NB4 (cell line): ENCODE results near the gene ANKRD62.
"Not testable (repeated sequence)": the region's sequence is repeated elsewhere in the genome, so short reads cannot be mapped to it uniquely, and the experiment has no call there.

Source experiments
- DNase-seq: peaks from one replicate; pipeline ENCODE4 v3.0.0; 2010; ENCODE audit warnings: low read depth
- H3K4me3 ChIP-seq: one replicate; pipeline ENCODE4 v1.5.1; 2011; ENCODE audit warnings: mild to moderate bottlenecking, low read depth, low read length, moderate library complexity
- MYC ChIP-seq: IDR thresholded peaks from 2 replicates; pipeline ENCODE4 v1.6.1; 2011; ENCODE audit warnings: low read depth, low read length
- POLR2A ChIP-seq: IDR thresholded peaks from 2 replicates; pipeline ENCODE4 v1.6.1; 2011; ENCODE audit warnings: mild to moderate bottlenecking; ENCODE audit not compliant: insufficient read length; ENCODE audit errors: extremely low read depth
- TF ChIP-seq, protein P1 (sequence below): IDR thresholded peaks from one replicate; pipeline ENCODE4 v1.5.1; 2012; ENCODE audit warnings: low read depth, low read length
- TF ChIP-seq, protein P2 (sequence below): IDR thresholded peaks from 2 replicates; pipeline ENCODE4 v1.6.1; 2011; ENCODE audit warnings: low read depth, low read length

Gene ANKRD62

DNA sequence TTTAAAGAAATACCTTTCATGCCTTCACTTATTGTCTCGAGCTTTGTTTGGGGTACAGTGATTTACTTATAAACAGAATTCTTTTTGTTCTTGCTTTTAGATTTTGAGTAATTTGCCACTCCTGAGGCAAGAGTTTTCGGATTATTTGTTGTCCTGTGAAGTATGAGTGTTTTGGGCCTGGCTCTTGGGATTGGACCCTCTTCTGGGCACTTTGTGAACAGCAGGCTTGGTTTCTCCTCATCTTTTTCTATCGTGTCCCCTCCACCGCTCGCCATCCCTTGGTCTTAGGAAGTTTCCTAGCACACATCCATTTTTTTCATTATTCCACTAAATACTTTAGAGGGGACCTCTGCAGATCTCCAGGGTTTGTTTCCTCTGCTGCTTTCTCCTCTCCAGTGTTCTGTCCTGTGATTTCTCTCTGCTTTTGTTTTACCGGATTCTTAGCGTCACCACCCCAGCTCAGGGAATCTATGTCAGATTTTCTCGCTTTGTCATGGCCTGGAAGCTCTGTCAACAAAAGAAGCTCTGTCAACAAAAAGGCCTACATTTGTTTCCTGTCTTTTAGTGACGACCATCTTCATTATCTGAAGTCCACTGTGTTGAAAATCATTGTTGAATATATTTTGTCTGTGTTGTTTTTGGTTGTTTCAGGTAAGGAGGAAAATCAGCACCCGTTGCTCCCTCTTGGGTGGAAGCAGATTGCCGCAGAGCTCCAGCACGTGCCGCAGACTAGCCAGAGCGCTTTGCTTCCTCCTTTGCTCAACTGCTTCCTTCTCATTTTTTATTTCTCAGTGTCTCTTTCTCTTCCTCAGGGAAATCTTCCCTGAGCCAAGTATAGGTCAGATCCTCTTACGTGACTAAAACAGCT, 27.8 kb downstream of the ANKRD62 start:
- peak; percentile 4 for DNase-seq
- TF ChIP-seq POLR2A: no peak
- TF ChIP-seq, protein P1, sequence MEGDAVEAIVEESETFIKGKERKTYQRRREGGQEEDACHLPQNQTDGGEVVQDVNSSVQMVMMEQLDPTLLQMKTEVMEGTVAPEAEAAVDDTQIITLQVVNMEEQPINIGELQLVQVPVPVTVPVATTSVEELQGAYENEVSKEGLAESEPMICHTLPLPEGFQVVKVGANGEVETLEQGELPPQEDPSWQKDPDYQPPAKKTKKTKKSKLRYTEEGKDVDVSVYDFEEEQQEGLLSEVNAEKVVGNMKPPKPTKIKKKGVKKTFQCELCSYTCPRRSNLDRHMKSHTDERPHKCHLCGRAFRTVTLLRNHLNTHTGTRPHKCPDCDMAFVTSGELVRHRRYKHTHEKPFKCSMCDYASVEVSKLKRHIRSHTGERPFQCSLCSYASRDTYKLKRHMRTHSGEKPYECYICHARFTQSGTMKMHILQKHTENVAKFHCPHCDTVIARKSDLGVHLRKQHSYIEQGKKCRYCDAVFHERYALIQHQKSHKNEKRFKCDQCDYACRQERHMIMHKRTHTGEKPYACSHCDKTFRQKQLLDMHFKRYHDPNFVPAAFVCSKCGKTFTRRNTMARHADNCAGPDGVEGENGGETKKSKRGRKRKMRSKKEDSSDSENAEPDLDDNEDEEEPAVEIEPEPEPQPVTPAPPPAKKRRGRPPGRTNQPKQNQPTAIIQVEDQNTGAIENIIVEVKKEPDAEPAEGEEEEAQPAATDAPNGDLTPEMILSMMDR: peak; percentile 27
- H3K4me3 ChIP-seq: no peak overlapping the region

DNA sequence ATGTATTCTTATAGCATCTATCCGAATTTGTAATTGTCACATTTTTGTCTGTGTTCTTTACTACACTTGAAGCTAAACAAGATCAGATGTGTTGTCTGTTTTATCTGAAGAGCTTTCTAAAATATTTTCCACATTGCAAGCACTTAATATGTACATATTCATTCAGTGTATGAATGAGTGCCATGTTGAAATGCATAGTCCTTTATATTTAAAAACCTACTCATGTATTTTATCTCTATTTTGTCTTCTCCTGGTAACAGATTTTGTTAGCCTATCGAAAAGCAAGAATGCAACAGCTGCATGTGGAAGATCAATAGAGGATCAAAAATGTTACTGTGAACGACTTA, 28.4 kb downstream of the ANKRD62 start:
- H3K4me3 ChIP-seq, DNase-seq: not testable (repeated sequence)

DNA sequence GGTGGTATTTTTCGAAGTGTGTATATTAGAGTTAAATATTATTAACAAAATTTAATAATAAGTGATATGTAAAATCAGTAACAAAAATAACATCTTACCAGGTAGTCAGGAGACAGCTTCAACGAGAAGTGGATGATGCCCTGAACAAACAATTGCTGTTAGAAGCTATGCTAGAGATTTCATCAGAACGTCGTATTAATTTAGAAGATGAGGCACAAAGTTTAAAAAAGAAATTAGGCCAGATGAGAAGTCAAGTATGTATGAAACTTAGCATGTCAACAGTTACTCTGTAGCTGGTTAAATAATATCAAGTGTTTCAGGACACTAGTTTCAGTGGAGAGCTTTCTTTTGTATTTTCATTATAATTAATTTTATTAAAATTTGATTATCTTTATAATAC, 34.0 kb downstream of the ANKRD62 start:
- not testable (repeated sequence) for DNase-seq, H3K4me3 ChIP-seq

DNA sequence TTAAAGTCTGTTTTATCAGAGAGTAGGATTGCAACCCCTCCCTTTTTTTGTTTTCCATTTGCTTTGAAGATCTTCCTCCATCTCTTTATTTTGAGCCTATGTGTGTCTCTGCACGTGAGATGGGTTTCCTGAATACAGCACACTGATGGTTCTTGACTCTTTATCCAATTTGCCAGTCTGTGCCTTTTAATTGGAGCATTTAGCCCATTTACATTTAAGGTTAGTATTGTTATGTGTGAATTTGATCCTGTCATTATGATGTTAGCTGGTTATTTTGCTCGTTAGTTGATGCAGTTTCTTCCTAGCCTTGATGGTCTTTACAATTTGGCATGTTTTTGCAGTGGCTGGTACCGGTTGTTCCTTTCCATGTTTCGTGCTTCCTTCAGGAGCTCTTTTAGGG, 45.2 kb downstream of the ANKRD62 start:
- not testable (repeated sequence) for DNase-seq, H3K4me3 ChIP-seq

DNA sequence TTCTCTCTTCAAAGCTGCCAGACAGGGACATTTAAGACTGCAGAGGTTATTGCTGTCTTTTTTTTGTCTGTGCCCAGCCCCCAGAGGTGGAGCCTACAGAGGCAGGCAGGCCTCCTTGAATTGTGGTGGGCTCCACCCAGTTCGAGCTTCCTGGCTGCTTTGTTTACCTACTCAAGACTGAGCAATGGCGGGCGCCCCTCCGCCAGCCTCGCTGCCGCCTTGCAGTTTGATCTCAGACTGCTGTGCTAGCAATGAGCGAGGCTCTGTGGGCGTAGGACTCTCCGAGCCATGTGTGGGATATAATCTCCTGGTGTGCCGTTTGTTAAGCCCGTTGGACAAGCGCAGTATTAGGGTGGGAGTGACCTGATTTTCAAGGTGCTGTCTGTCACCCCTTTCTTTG, 47.2 kb downstream of the ANKRD62 start:
- DNase-seq, H3K4me3 ChIP-seq: not testable (repeated sequence)

DNA sequence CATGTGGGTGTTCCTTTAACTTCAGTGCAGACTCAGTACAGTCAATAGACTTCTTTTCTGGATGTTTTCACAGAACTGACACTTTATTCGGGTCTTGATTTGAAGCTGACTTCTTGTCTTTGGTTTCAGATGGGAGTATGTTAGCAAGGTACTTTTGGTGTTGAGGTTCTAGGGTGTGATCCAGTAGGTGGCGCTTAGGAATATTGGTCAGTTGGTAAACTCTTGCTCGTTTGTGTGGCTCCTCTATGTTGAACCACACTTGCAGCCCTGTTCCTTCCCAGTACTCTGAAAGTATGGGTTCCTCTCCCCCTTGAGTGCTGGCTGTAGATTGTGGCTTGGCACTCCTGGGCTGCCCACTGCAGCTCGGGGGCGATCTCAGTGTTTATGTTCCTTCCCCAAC, 48.1 kb downstream of the ANKRD62 start:
- H3K4me3 ChIP-seq, DNase-seq: not testable (repeated sequence)

DNA sequence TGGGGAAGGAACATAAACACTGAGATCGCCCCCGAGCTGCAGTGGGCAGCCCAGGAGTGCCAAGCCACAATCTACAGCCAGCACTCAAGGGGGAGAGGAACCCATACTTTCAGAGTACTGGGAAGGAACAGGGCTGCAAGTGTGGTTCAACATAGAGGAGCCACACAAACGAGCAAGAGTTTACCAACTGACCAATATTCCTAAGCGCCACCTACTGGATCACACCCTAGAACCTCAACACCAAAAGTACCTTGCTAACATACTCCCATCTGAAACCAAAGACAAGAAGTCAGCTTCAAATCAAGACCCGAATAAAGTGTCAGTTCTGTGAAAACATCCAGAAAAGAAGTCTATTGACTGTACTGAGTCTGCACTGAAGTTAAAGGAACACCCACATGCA, 55.8 kb downstream of the ANKRD62 start:
- H3K4me3 ChIP-seq, DNase-seq: not testable (repeated sequence)

DNA sequence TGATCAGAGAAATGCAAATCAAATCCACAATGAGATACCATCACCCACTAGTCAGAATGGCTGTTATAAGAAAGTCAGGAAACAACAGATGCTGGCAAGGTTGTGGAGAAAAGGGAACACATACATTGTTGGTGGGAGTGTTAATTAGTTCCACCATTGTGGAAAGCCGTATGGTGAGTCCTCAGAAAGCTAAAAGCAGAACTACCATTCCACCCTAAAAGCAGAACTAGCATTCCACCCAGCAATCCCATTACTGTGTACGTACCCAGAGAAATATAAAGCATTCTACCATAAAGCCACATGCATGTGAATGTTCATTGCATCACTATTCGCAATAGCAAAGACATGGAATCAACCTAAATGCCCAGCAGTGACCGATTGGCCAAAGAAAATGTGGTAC, 60.7 kb downstream of the ANKRD62 start:
- peak; percentile 42 for DNase-seq
- H3K4me3 ChIP-seq: no peak overlapping the region
- TF ChIP-seq, protein P2, sequence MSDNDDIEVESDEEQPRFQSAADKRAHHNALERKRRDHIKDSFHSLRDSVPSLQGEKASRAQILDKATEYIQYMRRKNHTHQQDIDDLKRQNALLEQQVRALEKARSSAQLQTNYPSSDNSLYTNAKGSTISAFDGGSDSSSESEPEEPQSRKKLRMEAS: no peak
- TF ChIP-seq POLR2A: no peak
- no peak for TF ChIP-seq MYC
- TF ChIP-seq, protein P1: no peak

DNA sequence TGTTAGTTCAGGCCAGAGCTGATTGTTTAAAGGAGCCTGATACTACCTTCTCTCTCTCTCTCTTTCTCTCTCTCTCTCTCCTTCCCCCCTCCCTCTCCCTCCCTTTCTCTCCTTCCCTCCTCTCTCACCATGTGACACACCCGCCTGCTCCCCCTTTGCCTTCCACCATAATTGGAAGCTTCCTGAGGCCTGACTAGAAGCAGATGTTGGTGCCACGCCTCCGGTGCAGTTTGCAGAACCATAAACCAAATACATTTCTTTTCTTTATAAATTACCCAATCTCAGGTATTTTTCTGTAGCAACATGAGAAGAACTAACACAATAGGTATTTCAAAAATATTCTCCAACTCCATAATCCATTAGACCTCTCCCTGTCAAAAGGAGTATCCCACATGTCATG, 62.4 kb downstream of the ANKRD62 start:
- DNase-seq: no peak
- TF ChIP-seq POLR2A (no peak), MYC (no peak)
- TF ChIP-seq, protein P1: no peak
- TF ChIP-seq, protein P2: no peak
- H3K4me3 ChIP-seq: no peak overlapping the region

DNA sequence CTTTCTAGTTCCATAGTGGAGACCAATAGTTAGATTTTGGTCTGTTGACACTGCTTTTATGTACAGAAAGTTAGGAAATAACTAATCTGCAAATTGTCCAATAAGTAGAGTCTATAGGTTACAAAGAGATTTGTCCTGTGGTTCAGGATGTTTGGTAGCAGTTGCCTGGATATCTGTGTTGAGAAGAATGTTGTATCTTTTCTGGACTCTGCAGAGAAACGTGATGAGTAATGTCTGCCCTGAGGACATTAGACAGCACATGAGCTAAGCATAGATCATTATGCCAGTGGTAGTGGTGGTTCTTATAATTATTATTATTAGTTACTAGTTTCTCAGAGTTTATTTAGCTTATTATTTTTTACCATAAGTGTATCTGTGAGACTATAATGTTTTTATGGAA, 65.8 kb downstream of the ANKRD62 start:
- TF ChIP-seq, protein P1: no peak
- TF ChIP-seq, protein P2: no peak
- TF ChIP-seq POLR2A (no peak), MYC (no peak)
- no peak overlapping the region for H3K4me3 ChIP-seq

More for the DNA sequence above, 65.8 kb downstream of the ANKRD62 start:
- DNase-seq: no peak
